GM23248 (cell line): ENCODE data around the gene CACNA1E. TPM values are rescaled to one million over a fixed set of nuclear protein-coding genes. Genes with fewer than 3 reads are reported as not detected.

Experiments used
- DNase-seq: peaks from one replicate; pipeline ENCODE4 v3.0.0-alpha.2; 2015
- H2AFZ ChIP-seq: fragments of 200-600 bp; sonication (generic); 2 replicates; pipeline ENCODE4 v1.6.1; 2016; ENCODE audit warnings: antibody characterized with exemption
- H3F3A ChIP-seq: fragments of 200-600 bp; sonication (generic); 2 replicates; pipeline ENCODE4 v1.6.1; 2016; ENCODE audit warnings: mild to moderate bottlenecking, antibody characterized with exemption, mixed run types; ENCODE audit not compliant: insufficient read depth
- H3K27ac ChIP-seq: fragments of 200-600 bp; sonication (generic); 2 replicates; pipeline ENCODE4 v1.5.1; 2016; ENCODE audit warnings: mild to moderate bottlenecking
- H3K27me3 ChIP-seq: fragments of 200-600 bp; sonication (generic); replicated peaks from 2 replicates; pipeline ENCODE4 v1.6.1; 2016; ENCODE audit warnings: mild to moderate bottlenecking; ENCODE audit not compliant: insufficient read depth
- H3K36me3 ChIP-seq: fragments of 200-600 bp; sonication (generic); 2 replicates; pipeline ENCODE4 v1.6.1; 2016; ENCODE audit warnings: low read depth, mild to moderate bottlenecking
- H3K4me1 ChIP-seq: fragments of 200-600 bp; sonication (generic); 2 replicates; pipeline ENCODE4 v1.6.1; 2016; ENCODE audit warnings: mild to moderate bottlenecking; ENCODE audit not compliant: insufficient read depth
- H3K4me2 ChIP-seq: fragments of 200-600 bp; sonication (generic); one replicate; pipeline ENCODE4 v1.6.1; 2016; ENCODE audit warnings: mild to moderate bottlenecking; ENCODE audit not compliant: unreplicated experiment
- H3K4me3 ChIP-seq: fragments of 200-600 bp; sonication (generic); 2 replicates; pipeline ENCODE4 v1.5.1; 2016; ENCODE audit warnings: mild to moderate bottlenecking
- H3K79me2 ChIP-seq: fragments of 200-600 bp; sonication (generic); 2 replicates; pipeline ENCODE4 v1.6.1; 2016; ENCODE audit warnings: mild to moderate bottlenecking; ENCODE audit not compliant: insufficient read depth
- H3K9ac ChIP-seq: fragments of 200-600 bp; sonication (generic); 2 replicates; pipeline ENCODE4 v1.6.1; 2016; ENCODE audit warnings: mild to moderate bottlenecking
- H3K9me2 ChIP-seq: fragments of 200-600 bp; sonication (generic); 2 replicates; pipeline ENCODE4 v1.6.1; 2016; ENCODE audit warnings: mixed run types, mild to moderate bottlenecking, moderate library complexity; ENCODE audit not compliant: insufficient read depth
- H3K9me3 ChIP-seq: fragments of 200-600 bp; sonication (generic); one replicate; pipeline ENCODE4 v1.6.1; 2017; ENCODE audit warnings: low read depth
- H4K20me1 ChIP-seq: fragments of 200-600 bp; sonication (generic); 2 replicates; pipeline ENCODE4 v1.6.0; 2016; ENCODE audit not compliant: insufficient read depth
- EZH2 ChIP-seq: fragments of 200-600 bp; sonication (generic); IDR thresholded peaks from 2 replicates; pipeline ENCODE4 v1.6.1; 2018; ENCODE audit warnings: antibody characterized with exemption, mild to moderate bottlenecking; ENCODE audit not compliant: insufficient read depth, poor library complexity, severe bottlenecking
- EZH2phosphoT487 ChIP-seq: fragments of 200-600 bp; sonication (generic); IDR thresholded peaks from 2 replicates; pipeline ENCODE4 v1.6.1; 2018; ENCODE audit warnings: antibody characterized with exemption, moderate library complexity, mild to moderate bottlenecking, low read depth; ENCODE audit not compliant: insufficient read depth
- WGBS, 2 experiments: methylation state at CpG; one replicate each; pipeline ENCODE4 v1.1.6; 2015 to 2017; ENCODE audit warnings: low lambda C conversion rate in 2 of 2, low coverage in 1 of 2; ENCODE audit errors: missing lambda C conversion rate in 2 of 2; 5-methylcytosine and 5-hydroxymethylcytosine counted together
- in situ Hi-C: fragments of 300-500 bp; cut with MboI; formaldehyde crosslinking; loops from 2 replicates; pipeline ENCODE4 v1.15.0; 2020
- polyA plus RNA-seq: library from polyadenylated mRNA; unstranded; fragments of >200 nt; fragmentation: Nextera tagmentation; extraction: Ambion mirVana; gene quantifications from 2 replicates; pipeline ENCODE4 v1.2.1, GENCODE V29; 2016
- total RNA-seq: library from RNA; depleted of rRNA; stranded (reverse); fragments of >200 nt; shearing (Covaris generic); gene quantifications from 2 replicates; pipeline ENCODE4 v1.2.3, GENCODE V29; 2014

The CACNA1E gene
- total and polyA plus RNA-seq, 2 experiments from 2014 or later = not detected

GRCh38 chr1:181645171-181645570, 161.9 kb downstream of the CACNA1E start:
- H4K20me1 ChIP-seq = no peaks in the 10 kb centered on the region
- H2AFZ ChIP-seq = no peak overlapping the region
- H3K9me2 ChIP-seq = no peaks in the 10 kb centered on the region
- no peak for DNase-seq
- H3K4me1 ChIP-seq = no peaks in the 10 kb centered on the region
- H3K4me2 ChIP-seq = no peak overlapping the region
- H3K9me3 ChIP-seq = no peaks in the 10 kb centered on the region
- WGBS, 2 experiments = 22 to 31% methylated on average over 5 of the region's 5 CpGs
- H3K79me2 ChIP-seq = no peaks in the 10 kb centered on the region
- TF ChIP-seq EZH2 (no peak), EZH2phosphoT487 (no peak)
- no peaks in the 10 kb centered on the region for H3K36me3 ChIP-seq
- no peaks in the 10 kb centered on the region for H3F3A ChIP-seq
- in situ Hi-C loops = no loop called here
- H3K9ac ChIP-seq = no peak overlapping the region
- H3K27me3 ChIP-seq = no peaks in the 10 kb centered on the region
- no peak overlapping the region for H3K27ac ChIP-seq
- H3K4me3 ChIP-seq = no peak overlapping the region

GRCh38 chr1:181646710-181647109, 163.4 kb downstream of the CACNA1E start:
- TF ChIP-seq EZH2phosphoT487 (no peak), EZH2 (no peak)
- H3K79me2 ChIP-seq = no peaks in the 10 kb centered on the region
- no peak overlapping the region for H3K4me2 ChIP-seq
- in situ Hi-C loops = no loop called here
- H3K27ac ChIP-seq = no peak overlapping the region
- no peak overlapping the region for H3K4me3 ChIP-seq
- no peaks in the 10 kb centered on the region for H3K9me3 ChIP-seq
- H3K27me3 ChIP-seq = no peaks in the 10 kb centered on the region
- no peak for DNase-seq
- H2AFZ ChIP-seq = no peak overlapping the region
- H3K9ac ChIP-seq = no peak overlapping the region
- no peaks in the 10 kb centered on the region for H3K4me1 ChIP-seq
- H4K20me1 ChIP-seq = no peaks in the 10 kb centered on the region
- no peaks in the 10 kb centered on the region for H3K36me3 ChIP-seq
- H3F3A ChIP-seq = no peaks in the 10 kb centered on the region
- WGBS, 2 experiments = 7 to 14% methylated on average over 8 of the region's 8 CpGs
- H3K9me2 ChIP-seq = no peaks in the 10 kb centered on the region

- WGBS, 2 experiments = 25 to 27% methylated on average over 11 of the region's 11 CpGs
- Histone ChIP-seq H4K20me1 (no peaks in the 10 kb centered on the region), H3F3A (no peaks in the 10 kb centered on the region), H3K9me3 (no peaks in the 10 kb centered on the region), H3K79me2 (no peaks in the 10 kb centered on the region), H3K36me3 (no peaks in the 10 kb centered on the region), H3K9me2 (no peaks in the 10 kb centered on the region), H3K4me3 (no peak overlapping the region), H3K27ac (no peak overlapping the region), H3K4me2 (no peak overlapping the region), H3K27me3 (no peaks in the 10 kb centered on the region), H2AFZ (no peak overlapping the region), H3K9ac (no peak overlapping the region), H3K4me1 (no peaks in the 10 kb centered on the region)
- peak; percentile 21 for DNase-seq
- in situ Hi-C loops = no loop called here
- TF ChIP-seq EZH2 (no peak), EZH2phosphoT487 (no peak)
These were observed 164.2 kb downstream of the CACNA1E start for GRCh38 chr1:181647314-181648035.

GRCh38 chr1:181651276-181651675, 168.0 kb downstream of the CACNA1E start:
- DNase-seq = no peak
- Histone ChIP-seq H3K4me3 (no peak overlapping the region), H3K4me1 (no peaks in the 10 kb centered on the region), H3F3A (no peaks in the 10 kb centered on the region), H3K36me3 (no peaks in the 10 kb centered on the region), H3K9me3 (no peaks in the 10 kb centered on the region), H3K9me2 (no peaks in the 10 kb centered on the region), H3K9ac (no peak overlapping the region), H3K79me2 (no peaks in the 10 kb centered on the region), H2AFZ (no peak overlapping the region), H3K27me3 (no peaks in the 10 kb centered on the region), H3K4me2 (no peak overlapping the region), H4K20me1 (no peaks in the 10 kb centered on the region), H3K27ac (no peak overlapping the region)
- 0 to 7% methylated on average over 1 of the region's 1 CpG for WGBS, 2 experiments
- in situ Hi-C loops = no loop called here
- no peak for TF ChIP-seq EZH2phosphoT487
- TF ChIP-seq EZH2 = no peak

GRCh38 chr1:181655756-181656155, 172.4 kb downstream of the CACNA1E start:
- H3K9ac ChIP-seq = no peak overlapping the region
- H3K9me3 ChIP-seq = no peaks in the 10 kb centered on the region
- no peaks in the 10 kb centered on the region for H3K36me3 ChIP-seq
- no peaks in the 10 kb centered on the region for H4K20me1 ChIP-seq
- H3K79me2 ChIP-seq = no peaks in the 10 kb centered on the region
- no peak for TF ChIP-seq EZH2
- no peak for TF ChIP-seq EZH2phosphoT487
- H3K4me3 ChIP-seq = no peak overlapping the region
- H3F3A ChIP-seq = no peaks in the 10 kb centered on the region
- H3K27ac ChIP-seq = no peak overlapping the region
- WGBS, 2 experiments = 16 to 22% methylated on average over 2 of the region's 2 CpGs
- H3K9me2 ChIP-seq = no peaks in the 10 kb centered on the region
- DNase-seq = peak; percentile 50
- in situ Hi-C loops = no loop called here
- H3K27me3 ChIP-seq = no peaks in the 10 kb centered on the region
- no peak overlapping the region for H2AFZ ChIP-seq
- no peak overlapping the region for H3K4me2 ChIP-seq
- H3K4me1 ChIP-seq = no peaks in the 10 kb centered on the region
